Thymus (tissue), 11 donors: ENCODE results near the gene LONP1. TPM values are rescaled to one million over a fixed set of nuclear protein-coding genes. Genes with fewer than 3 reads are reported as not detected.
"Not testable (repeated sequence)": the region's sequence is repeated elsewhere in the genome, so short reads cannot be mapped to it uniquely, and the experiment has no call there.

Experiments used
- DNase-seq, 9 donors: peaks; one replicate each; pipeline ENCODE4 v3.0.0-alpha.2; 2013; ENCODE audit warnings: low spot score in 9 of 9, low read depth in 6 of 9, missing footprints in 1 of 9
- H3K27ac ChIP-seq, 2 donors: one replicate each; pipeline ENCODE4 v1.5.1; 2013; ENCODE audit warnings: control low read depth in 1 of 2, low read depth in 1 of 2, low read length in 1 of 2, mild to moderate bottlenecking in 1 of 2, moderate library complexity in 1 of 2
- H3K27me3 ChIP-seq, 2 donors: one replicate each; pipeline ENCODE4 v1.5.1; 2013; ENCODE audit warnings: low read length in 1 of 2; ENCODE audit not compliant: control insufficient read depth in 2 of 2, insufficient read depth in 1 of 2
- H3K36me3 ChIP-seq, 2 donors: one replicate each; pipeline ENCODE4 v1.5.1; 2013; ENCODE audit warnings: low read length in 1 of 2, mild to moderate bottlenecking in 1 of 2, moderate library complexity in 1 of 2; ENCODE audit not compliant: control insufficient read depth in 2 of 2, insufficient read depth in 2 of 2
- H3K4me1 ChIP-seq, 2 donors: one replicate each; pipeline ENCODE4 v1.5.1; 2013; ENCODE audit warnings: low read length in 2 of 2; ENCODE audit not compliant: control insufficient read depth in 2 of 2, insufficient read depth in 2 of 2
- H3K4me3 ChIP-seq, 2 donors: one replicate each; pipeline ENCODE4 v1.5.1; 2013; ENCODE audit warnings: low read length in 2 of 2, control low read depth in 1 of 2, mild to moderate bottlenecking in 1 of 2
- H3K9me3 ChIP-seq, 2 donors: one replicate each; pipeline ENCODE4 v1.5.1; 2013; ENCODE audit warnings: low read length in 1 of 2, mild to moderate bottlenecking in 1 of 2; ENCODE audit not compliant: control insufficient read depth in 2 of 2, insufficient read depth in 1 of 2
- WGBS: extraction: QIAGEN DNeasy Blood & Tissue Kit; methylation state at CpG from one replicate; pipeline ENCODE4 v1.1.7; 2013; 5-methylcytosine and 5-hydroxymethylcytosine counted together
- polyA plus RNA-seq: library from polyadenylated mRNA; stranded (reverse); fragments of 200-250 nt; gene quantifications from one replicate; pipeline ENCODE4 v1.2.3, GENCODE V29; 2013
- total RNA-seq: library from RNA; stranded (reverse); fragments of 120-200 nt; gene quantifications from one replicate; pipeline ENCODE4 v1.2.4, GENCODE V29; 2013
- donor health status: healthy.

Gene LONP1
- total and polyA plus RNA-seq, 2 donors = 34.3 to 37.7 TPM

- H3K27me3 ChIP-seq, H3K4me1 ChIP-seq, H3K36me3 ChIP-seq, H3K9me3 ChIP-seq, H3K27ac ChIP-seq, DNase-seq, H3K4me3 ChIP-seq: not testable (repeated sequence)
- 77% methylated on average over 6 of the region's 6 CpGs for WGBS
Observed at GRCh38 chr19:5748920-5749319, 29.0 kb upstream of the LONP1 start.

- 97% methylated on average over 10 of the region's 10 CpGs for WGBS
- not testable (repeated sequence) for H3K4me3 ChIP-seq, H3K36me3 ChIP-seq, H3K9me3 ChIP-seq, H3K4me1 ChIP-seq, DNase-seq, H3K27me3 ChIP-seq, H3K27ac ChIP-seq
Observed at GRCh38 chr19:5744999-5745398, 25.1 kb upstream of the LONP1 start.

- no peaks in the 10 kb centered on the region for H3K4me1 ChIP-seq
Observed at GRCh38 chr19:5743630-5744029, 23.7 kb upstream of the LONP1 start.

GRCh38 chr19:5742051-5742450, 22.1 kb upstream of the LONP1 start:
- DNase-seq = no peak
- Histone ChIP-seq H3K4me3 (no peak overlapping the region), H3K36me3 (no peaks in the 10 kb centered on the region), H3K9me3 (no peaks in the 10 kb centered on the region), H3K27me3 (peaks cover 0 to 2% of the 10 kb centered on the region in 2 donors), H3K27ac (no peak overlapping the region), H3K4me1 (no peaks in the 10 kb centered on the region)
- WGBS = 86% methylated on average over 19 of the region's 19 CpGs

More at GRCh38 chr19:5743630-5744029, 23.7 kb upstream of the LONP1 start:
- H3K27ac ChIP-seq = no peak overlapping the region
- H3K4me3 ChIP-seq = no peak overlapping the region
- peaks cover 0 to 2% of the 10 kb centered on the region in 2 donors for H3K27me3 ChIP-seq
- H3K9me3 ChIP-seq = no peaks in the 10 kb centered on the region
- no peaks in the 10 kb centered on the region for H3K36me3 ChIP-seq
- DNase-seq = no peak

- no peaks in the 10 kb centered on the region for H3K4me1 ChIP-seq
- H3K27me3 ChIP-seq = no peaks in the 10 kb centered on the region
- no peaks in the 10 kb centered on the region for H3K36me3 ChIP-seq
- H3K4me3 ChIP-seq = no peak overlapping the region
- 90% methylated on average over 8 of the region's 8 CpGs for WGBS
- no peaks in the 10 kb centered on the region for H3K9me3 ChIP-seq
- no peak overlapping the region for H3K27ac ChIP-seq
- DNase-seq = no peak
Observed at GRCh38 chr19:5738423-5738822, 18.5 kb upstream of the LONP1 start.

- not testable (repeated sequence) for H3K36me3 ChIP-seq, H3K27me3 ChIP-seq, H3K27ac ChIP-seq, H3K4me1 ChIP-seq, DNase-seq, H3K4me3 ChIP-seq, H3K9me3 ChIP-seq
- WGBS = 86% methylated on average over 2 of the region's 2 CpGs
Observed at GRCh38 chr19:5733172-5733571, 13.2 kb upstream of the LONP1 start.

GRCh38 chr19:5727453-5728050, 7.6 kb upstream of the LONP1 start:
- Histone ChIP-seq H3K4me3 (no peak overlapping the region), H3K27me3 (no peaks in the 10 kb centered on the region), H3K27ac (no peak overlapping the region), H3K4me1 (no peaks in the 10 kb centered on the region), H3K9me3 (no peaks in the 10 kb centered on the region), H3K36me3 (no peaks in the 10 kb centered on the region)
- DNase-seq = no peak
- WGBS = over 99% methylated on average over 4 of the region's 4 CpGs

GRCh38 chr19:5719274-5719960, 529 bp downstream of the LONP1 start:
- Histone ChIP-seq H3K4me1 (peaks cover 9 to 20% of the 10 kb centered on the region in 2 donors), H3K4me3 (peak overlapping the region; percentile 52 to 73), H3K9me3 (no peaks in the 10 kb centered on the region), H3K36me3 (peaks cover 5 to 14% of the 10 kb centered on the region in 2 donors), H3K27ac (peak overlapping the region; percentile 89 to 99), H3K27me3 (no peaks in the 10 kb centered on the region)
- DNase-seq = peak in 3 of 9 donors; percentile 5 to 29 (median 9)
- under 1% methylated on average over 58 of the region's 58 CpGs for WGBS

- Histone ChIP-seq H3K27me3 (no peaks in the 10 kb centered on the region), H3K27ac (no peak overlapping the region), H3K9me3 (no peaks in the 10 kb centered on the region), H3K4me1 (peaks cover 9 to 20% of the 10 kb centered on the region in 2 donors), H3K4me3 (peak overlapping the region; percentile 52 to 73), H3K36me3 (peaks cover 5 to 18% of the 10 kb centered on the region in 2 donors)
- WGBS = 48% methylated on average over 11 of the region's 11 CpGs
- DNase-seq = peak in 1 of 9 donors; percentile 19
Observed at GRCh38 chr19:5718579-5719273, 1.2 kb downstream of the LONP1 start.
